ENCODE data around the gene JAG2.

The JAG2 gene

GRCh38 chr14:105180592-105181548 lies 12.3 kb upstream of the JAG2 start, which contains the start of gene NUDT14:
NUDT14 (minus strand) TSS chr14:105181312; CDS start chr14:105181209, 103 bp downstream.
- peak; percentile 94 for DNase-seq

GRCh38 chr14:105179191-105179590 lies 10.6 kb upstream of the JAG2 start:
- no peak for DNase-seq

DNA sequence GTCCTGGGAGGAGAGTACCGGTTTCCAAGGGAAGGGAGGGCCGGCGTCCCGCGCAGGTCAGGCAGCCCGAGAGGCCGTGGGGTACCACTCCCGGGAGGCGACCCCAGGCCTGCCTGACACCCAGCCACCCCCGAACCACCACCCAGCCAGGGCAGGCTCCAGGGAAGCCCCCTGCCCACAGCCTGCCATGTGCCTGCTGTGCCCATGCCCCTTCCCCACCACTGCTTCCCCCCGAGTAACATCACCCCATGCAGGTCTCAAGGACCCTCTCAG lies 10.2 kb upstream of the JAG2 start:
- DNase-seq = no peak

DNA sequence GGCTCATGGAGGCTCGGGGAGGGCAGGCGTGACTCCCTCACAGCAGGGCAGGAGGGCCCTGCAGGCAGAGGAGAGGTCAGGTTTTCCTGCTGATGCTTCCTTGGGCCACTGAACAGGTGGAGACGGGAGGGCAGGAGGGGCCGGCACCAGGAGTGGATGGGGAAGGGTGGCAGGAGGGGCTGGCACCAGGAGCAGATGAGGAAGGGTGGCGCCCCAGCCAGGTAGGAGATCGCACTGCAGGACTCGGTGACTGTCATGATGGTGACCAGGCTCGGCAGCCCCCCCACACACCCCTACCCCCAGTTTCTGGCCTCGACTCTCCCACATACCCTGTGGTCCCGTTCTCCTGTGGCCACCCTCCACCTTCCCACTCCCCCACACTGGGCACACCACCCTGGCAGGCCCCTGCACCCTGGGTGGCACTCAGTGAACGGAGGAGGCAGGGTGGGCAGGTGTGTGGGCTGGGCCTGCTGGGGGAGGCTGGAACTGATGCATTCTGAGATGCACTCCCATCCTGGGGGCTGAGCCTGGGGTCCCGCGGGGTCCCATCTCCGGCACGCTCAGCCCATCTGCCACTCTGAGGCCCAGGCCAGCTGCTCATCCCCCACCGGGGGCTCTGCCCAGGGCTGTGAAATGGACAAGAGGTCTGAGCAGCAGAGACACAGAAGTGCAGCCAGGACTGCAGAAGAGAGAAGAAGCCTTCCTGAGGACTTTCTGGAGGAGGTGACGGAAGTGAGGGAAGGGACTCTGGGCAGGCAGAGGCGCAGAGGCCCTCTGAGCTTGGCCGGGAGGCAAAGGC lies 9.7 kb upstream of the JAG2 start:
- DNase-seq = no peak

GRCh38 chr14:105177082-105177481 lies 8.5 kb upstream of the JAG2 start:
- DNase-seq = no peak

DNA sequence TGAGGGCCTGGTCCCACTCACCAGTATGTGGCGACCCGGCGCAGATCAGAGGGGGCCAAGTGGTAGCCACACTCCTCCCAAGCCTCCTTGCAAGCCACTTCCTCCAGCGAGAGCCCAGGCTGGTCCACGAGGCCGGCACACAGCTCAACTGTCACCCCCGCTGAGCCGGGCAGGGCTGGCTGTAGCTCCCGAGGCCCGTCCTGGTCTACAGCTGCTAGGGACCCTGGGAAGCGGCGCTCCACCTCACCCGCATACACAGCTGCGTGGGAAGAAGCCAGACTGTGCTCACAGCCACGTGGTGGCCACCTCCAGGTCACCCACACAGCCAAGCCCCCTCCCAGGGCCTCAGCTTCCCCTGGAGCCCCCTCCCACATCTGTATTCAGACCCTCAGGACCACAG lies 7.9 kb upstream of the JAG2 start:
- DNase-seq = no peak

DNA sequence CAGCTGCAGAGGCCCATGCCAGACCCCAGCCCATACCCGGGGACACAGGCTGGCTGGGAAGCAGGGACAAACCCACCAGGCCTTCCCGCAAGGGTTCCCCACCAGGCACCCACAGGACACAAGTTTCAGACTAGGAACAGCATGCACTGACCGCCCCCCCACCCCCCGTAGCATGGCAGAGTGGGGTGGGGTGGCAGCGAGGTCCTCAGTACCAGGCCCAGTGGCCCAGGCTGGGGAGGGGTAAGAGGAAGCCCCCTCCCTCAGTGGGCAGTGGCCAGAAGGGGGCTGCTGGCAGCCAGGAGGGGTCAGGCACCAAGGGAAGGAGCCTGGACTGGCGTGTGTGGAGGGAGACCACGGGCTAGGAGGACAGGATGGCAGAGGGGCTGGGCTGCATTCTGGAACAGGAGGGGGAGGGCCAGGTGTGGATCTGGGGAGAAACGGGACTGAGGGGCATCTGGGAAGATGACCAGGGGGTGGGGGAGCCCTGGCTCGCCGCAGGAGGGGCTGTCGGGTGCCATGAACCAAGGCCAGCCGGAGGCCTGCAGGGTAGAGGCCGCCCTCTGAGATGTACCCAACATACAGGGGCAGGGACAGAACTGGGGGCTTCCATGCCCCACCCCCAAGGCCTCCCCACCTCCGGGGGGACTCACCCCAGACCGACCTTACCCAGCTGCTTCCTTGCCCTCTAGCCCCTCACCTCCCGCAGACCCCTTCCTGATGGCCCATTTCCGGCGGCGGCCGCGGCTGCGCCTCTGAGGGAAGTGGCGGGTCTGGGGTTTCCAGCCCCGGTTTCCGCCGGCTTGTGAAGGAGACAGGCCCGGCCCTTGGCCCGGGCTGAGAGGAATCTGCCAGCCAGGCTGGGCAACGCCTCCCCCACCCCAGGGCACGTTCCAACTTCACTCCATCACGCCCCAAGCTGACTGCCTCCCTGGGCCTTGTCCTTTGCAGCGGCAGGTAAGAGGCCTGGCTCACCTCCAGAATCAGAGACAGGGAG lies 5.6 kb upstream of the JAG2 start:
- DNase-seq = peak; percentile 68

DNA sequence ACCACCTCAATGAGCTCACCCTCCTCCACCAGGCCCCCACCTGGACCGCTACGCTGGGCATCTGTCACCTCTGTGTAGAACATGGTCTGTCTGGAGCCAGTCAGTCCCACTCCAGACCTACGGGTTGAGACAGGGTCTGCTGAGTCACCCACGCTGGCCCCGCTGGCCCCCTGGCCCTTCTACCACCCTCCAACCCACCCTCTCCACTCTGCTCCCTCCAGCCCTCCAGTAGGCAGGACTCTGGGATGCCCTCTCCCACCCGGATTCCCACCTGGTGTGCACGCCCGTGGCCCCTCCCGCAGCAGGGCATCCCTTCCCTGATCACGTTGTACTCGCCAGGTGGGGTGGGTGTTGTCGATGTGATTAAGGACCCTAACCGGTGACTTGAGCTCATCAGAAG lies 4.6 kb upstream of the JAG2 start:
- no peak for DNase-seq

DNA sequence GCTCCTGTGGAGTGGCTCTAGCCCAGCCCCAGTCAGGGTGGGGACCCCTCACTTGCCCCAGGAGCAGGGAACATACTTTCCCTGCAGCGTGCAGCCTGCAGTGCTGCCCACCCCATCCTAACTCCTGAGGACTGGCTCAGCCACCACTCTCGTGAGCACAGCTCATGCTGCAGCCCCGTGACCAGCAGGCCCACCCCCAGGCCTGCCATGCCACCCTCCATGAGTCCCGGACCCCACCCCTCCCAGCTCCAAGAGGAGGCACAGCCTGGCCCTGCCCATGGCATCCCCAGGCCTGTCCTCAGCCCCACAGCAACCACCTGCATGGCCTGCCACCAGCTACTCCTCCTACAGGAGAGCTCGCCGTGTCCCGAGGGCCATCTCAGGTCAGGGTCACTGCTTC lies 3.9 kb upstream of the JAG2 start:
- no peak for DNase-seq

GRCh38 chr14:105171004-105171673 lies 2.6 kb upstream of the JAG2 start:
- no peak for DNase-seq

DNA sequence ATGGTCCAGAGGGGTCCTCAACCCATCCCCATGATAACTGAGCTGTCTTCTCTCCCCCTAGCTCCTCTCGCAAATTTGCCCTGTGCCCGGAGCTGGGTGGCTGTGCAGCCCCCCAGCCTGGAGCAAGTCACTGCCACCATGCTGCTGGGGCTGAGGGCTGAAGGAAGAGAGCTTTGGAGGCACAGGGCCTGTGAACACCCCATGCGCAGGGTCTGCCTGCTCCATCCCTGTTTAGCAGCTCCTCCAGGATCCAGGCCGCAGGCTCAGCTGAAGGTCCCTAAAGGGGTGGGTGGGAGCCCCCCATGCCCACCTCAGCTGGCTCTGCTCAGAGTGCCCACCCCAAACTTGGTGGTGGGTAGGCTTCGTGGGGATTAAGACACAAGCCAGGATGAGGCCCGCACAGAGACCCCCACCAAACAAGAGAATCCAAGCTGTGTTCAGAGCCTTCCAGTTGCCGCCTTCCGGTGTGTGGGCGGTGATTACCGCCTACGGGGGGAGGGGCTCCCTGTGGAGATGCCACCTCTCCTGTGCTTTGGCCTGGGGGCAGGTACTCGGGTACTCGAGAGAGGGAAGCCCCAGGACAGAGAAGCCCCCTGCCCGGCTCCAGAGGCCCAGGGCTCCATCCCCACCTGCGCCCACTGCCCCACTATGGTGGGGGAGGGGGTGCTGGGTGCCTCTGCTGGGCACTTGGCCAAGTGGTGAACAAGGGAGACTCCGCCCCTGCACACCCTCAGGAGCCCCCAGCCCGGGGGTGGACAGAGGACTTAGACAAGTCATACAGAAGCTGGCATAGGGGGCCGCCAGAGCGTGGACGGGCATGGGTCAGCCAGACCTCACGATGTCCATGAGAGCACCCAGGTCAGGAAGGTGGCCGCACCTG lies 1.4 kb upstream of the JAG2 start:
- DNase-seq = no peak

- peak; percentile 42 for DNase-seq
Measured at GRCh38 chr14:105168979-105169507, 467 bp upstream of the JAG2 start.

DNA sequence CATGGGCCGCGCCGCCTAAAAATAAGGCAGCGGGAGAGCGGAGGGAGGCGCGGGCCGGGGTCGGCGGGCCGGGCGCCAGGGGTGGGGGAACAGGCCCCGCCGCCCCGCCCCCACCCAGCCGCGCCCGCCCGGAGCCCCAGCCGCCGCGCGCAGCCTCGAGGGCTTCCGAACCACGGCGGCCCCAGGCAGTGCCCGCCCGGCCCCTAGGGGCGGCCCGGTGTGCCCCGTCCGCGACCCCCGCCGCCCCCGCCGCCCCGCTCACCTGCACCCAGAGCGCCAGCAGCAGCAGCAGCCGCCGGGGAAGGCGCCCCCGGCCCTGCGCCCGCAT lies 519 bp downstream of the JAG2 start:
- DNase-seq = no peak

DNA sequence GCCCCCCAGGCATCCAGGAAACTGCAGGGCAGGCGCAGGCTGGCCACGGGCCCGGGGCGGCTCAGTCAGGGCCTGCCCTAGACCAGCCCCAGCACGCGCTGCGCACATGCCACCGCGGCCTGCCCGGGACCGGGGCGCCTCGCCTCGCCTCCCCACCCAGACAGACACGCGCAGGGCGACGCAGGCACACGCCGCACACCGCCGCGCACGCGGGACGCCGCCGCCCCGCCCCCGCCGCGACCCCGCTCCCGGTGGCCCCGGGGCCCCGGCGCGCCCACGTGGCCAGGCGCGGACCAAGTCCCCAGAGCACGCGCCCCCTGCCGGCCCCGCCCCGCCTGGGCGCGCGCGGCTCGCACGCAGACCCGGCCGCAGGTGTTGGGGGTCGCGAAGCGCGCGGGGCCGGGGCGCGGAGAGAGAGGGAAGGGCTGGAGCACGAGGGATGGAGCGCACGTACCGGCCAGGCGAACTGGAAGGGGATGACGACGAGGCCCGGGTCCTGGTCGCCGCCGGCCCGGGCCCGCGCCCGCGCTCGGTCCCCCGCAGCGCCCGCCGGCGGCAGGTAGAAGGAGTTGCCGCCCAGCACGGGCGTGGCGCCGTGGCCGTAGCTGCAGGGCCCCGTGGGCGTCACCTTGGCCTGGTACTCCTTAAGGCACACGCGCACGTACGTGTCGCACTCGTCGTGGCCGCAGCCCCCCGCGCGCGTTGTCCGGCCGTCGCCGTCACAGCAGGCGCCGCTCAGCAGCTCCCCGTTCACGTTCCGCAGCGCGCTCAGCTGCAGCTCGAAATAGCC lies 1.1 kb downstream of the JAG2 start:
- no peak for DNase-seq

DNA sequence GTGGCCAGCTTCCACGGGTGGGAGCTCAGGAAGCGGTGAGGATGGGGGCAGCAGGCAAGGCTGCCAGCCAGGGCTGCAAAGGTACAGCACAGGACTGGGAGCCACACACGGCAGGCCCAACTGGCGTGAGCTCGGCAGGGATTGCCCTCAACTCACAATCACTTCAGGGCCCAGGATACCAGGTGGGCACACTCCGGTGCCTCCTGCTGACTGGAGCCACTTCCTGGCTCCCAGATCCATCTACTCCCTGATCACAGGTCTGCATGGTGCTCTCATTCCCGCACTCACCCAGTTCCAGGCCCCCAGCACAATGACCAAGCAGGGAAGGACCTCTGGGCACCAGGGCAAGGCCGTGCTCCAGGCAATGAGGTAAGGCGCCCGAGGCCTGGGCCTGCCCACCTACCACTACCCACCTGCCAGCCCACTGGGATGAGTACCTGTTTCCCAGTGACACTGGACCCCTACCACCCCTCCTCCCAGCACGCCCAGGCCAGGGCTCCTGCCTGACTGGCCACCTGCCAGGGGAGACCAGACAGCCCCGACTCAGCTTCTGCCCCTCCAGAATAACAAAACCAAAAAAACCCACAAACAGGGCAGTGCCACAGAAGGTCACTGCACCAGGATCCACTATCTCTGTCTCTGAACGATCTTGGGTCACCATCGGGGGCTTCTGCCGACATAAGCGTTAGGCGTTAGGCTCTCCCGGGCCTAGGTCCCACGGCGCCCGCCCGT lies 1.8 kb downstream of the JAG2 start:
- DNase-seq = no peak

- no peak for DNase-seq
Measured at GRCh38 chr14:105165761-105166485, 2.7 kb downstream of the JAG2 start.

DNA sequence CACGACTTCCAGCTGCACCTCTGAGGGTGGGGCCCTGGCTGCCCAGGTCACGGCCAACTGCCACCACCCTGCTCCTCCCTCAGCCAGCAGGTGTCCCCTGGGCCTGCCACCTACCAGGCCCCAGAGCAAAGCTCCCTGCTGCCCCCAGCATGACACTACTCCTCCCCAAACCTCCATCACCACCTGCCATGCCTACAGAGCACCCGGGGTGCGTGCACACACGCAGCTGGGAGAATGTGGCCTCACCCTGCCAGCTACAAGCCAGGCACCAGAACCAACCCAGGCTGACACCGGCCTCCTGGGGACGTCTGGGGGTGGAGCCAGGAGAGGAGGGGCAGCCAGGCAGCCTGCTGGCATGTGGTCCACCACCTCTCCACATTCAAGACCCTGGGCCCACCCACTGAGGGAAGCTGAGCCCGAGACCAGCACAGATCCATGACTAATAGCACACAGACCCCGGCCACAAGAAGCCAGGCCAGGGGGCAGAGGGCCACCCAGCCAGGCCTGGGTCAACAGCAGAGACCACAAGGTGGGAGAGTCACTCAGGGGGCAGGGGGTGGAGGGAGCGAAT lies 3.4 kb downstream of the JAG2 start:
- no peak for DNase-seq

DNA sequence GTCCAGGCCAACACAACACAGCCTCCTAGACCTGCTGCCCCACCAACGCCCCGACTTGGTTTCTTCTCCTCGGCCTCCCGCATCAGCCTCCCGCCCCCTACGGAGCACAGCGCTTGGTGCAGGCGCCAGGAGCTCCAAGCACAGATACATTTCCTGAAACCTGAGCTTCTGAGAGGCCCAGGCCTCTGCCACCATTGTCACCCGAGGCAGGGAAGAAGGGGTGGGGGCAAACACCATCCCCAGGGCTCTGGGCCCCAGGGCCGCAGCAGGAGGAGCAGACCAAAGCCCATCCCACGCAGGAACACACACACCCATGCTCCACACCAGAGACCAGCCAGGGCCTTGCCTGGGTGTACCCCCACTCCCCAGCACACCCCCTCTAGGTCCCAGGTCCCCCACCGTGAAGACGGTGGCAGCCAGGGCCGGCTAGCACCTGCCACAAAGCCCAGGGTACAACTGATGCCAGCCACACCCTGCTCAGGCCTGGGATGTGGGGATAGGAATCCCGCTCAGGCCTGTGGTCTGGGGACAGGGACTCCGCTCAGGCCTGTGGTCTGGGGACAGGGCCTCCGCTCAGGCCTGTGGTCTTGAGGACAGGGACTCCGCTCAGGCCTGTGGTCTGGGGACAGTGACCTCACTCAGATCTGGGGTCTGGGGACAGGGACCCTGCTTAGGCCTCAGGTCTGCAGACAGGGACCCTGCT lies 5.4 kb downstream of the JAG2 start:
- DNase-seq = no peak
